ENCODE data around the gene PAX3.

PAX3 gene

DNA sequence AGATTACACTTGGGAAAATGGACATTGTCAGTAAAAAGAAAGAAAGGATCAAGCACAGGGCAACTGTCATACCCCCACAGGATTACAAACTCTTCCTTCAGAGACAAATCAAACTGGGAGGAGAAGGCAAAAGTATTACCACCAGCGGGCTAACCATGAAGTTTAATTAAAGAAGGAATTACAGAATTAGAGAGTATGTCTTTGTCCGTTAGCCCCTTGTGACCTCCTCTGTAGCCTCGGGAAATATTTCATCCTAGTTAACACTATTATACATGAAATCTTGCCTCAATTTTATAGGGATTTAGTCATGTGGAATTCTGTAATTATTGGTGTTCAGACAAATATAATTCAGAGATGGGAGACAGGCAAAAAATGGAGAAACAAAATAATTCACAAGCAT lies 60.7 kb downstream of the PAX3 start:
- TF ChIP-seq, protein P1, sequence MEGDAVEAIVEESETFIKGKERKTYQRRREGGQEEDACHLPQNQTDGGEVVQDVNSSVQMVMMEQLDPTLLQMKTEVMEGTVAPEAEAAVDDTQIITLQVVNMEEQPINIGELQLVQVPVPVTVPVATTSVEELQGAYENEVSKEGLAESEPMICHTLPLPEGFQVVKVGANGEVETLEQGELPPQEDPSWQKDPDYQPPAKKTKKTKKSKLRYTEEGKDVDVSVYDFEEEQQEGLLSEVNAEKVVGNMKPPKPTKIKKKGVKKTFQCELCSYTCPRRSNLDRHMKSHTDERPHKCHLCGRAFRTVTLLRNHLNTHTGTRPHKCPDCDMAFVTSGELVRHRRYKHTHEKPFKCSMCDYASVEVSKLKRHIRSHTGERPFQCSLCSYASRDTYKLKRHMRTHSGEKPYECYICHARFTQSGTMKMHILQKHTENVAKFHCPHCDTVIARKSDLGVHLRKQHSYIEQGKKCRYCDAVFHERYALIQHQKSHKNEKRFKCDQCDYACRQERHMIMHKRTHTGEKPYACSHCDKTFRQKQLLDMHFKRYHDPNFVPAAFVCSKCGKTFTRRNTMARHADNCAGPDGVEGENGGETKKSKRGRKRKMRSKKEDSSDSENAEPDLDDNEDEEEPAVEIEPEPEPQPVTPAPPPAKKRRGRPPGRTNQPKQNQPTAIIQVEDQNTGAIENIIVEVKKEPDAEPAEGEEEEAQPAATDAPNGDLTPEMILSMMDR (IDR thresholded peaks at IDR 0.05; ENCODE audit: low read depth, low read length): no peak
- H3K79me2 ChIP-seq (ENCODE audit: low read length): no peaks in the 10 kb centered on the region
- H3K27ac ChIP-seq (ENCODE audit: low read length): no peak overlapping the region
- H3K9ac ChIP-seq (ENCODE audit: low read length): no peak overlapping the region
- H3K36me3 ChIP-seq (replicated peaks; ENCODE audit: low read depth, low read length): no peaks in the 10 kb centered on the region
- H3K4me1 ChIP-seq (ENCODE audit: low read length): no peaks in the 10 kb centered on the region
- no peak overlapping the region for H2AFZ ChIP-seq (ENCODE audit: low read depth, low read length)
- H4K20me1 ChIP-seq (ENCODE audit: insufficient read depth, low read length): no peaks in the 10 kb centered on the region
- no peaks in the 10 kb centered on the region for H3K9me3 ChIP-seq (ENCODE audit: insufficient read depth, low read length)
- no peak overlapping the region for H3K4me2 ChIP-seq (ENCODE audit: low read length)
- H3K4me3 ChIP-seq (ENCODE audit: low read length): no peak overlapping the region
- H3K27me3 ChIP-seq (ENCODE audit: low read depth, low read length): peaks cover 17% of the 10 kb centered on the region

DNA sequence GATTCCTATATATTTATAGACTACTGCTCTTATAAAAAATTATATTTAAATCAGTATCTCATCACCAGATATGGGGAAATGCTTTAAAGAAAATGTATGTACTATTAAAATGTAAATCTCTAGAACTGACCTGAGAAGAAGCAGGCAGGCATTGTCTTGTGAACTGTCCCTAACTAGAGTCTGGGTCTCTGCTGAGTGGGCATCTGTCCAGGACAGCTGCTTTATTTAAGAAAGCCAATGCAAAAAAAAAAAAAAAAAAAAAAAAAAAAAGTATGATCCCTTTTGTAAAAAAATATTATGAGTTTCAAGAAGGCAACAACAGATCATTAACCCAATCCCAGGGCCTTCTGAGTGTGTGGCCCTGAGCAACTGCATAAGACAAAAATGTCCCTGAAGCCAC lies 66.0 kb downstream of the PAX3 start:
- no peaks in the 10 kb centered on the region for H4K20me1 ChIP-seq (ENCODE audit: insufficient read depth, low read length)
- H3K4me3 ChIP-seq (ENCODE audit: low read length): no peak overlapping the region
- no peaks in the 10 kb centered on the region for H3K9me3 ChIP-seq (ENCODE audit: insufficient read depth, low read length)
- H3K27ac ChIP-seq (ENCODE audit: low read length): no peak overlapping the region
- H3K27me3 ChIP-seq (ENCODE audit: low read depth, low read length): peaks cover 4% of the 10 kb centered on the region; the same call in 1 of the 2 replicates
- no peak overlapping the region for H3K4me2 ChIP-seq (ENCODE audit: low read length)
- no peak overlapping the region for H3K9ac ChIP-seq (ENCODE audit: low read length)
- no peak overlapping the region for H2AFZ ChIP-seq (ENCODE audit: low read depth, low read length)
- H3K36me3 ChIP-seq (replicated peaks; ENCODE audit: low read depth, low read length): no peaks in the 10 kb centered on the region
- no peaks in the 10 kb centered on the region for H3K4me1 ChIP-seq (ENCODE audit: low read length)
- no peaks in the 10 kb centered on the region for H3K79me2 ChIP-seq (ENCODE audit: low read length)
- TF ChIP-seq, protein P1 (IDR thresholded peaks at IDR 0.05; ENCODE audit: low read depth, low read length): no peak
- TF ChIP-seq EZH2phosphoT487 (IDR thresholded peaks at IDR 0.05; ENCODE audit: low read depth): no peak

DNA sequence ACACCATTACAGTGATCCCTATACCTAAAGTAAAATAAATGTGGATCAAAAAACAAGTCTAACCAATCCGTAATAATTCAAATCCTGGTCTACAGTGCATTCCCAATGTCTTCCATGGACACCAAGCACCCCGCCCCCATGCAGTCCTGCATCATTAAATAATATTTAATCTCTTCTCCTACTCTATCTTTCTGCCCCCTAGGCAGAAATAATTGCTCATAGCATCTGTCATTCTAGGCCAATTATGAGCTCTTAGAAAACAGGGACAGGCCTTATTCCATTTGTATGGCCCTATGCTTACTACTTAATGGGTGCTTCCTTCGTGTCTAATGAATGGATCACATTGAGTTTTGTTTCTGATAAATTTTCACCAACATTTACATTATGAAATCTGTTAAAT lies 66.4 kb downstream of the PAX3 start:
- Histone ChIP-seq H3K4me3 (ENCODE audit: low read length) (no peak overlapping the region), H3K27me3 (ENCODE audit: low read depth, low read length) (peaks cover 4% of the 10 kb centered on the region; the same call in 1 of the 2 replicates), H2AFZ (ENCODE audit: low read depth, low read length) (no peak overlapping the region), H3K4me2 (ENCODE audit: low read length) (no peak overlapping the region), H3K27ac (ENCODE audit: low read length) (no peak overlapping the region), H3K79me2 (ENCODE audit: low read length) (no peaks in the 10 kb centered on the region), H3K9ac (ENCODE audit: low read length) (no peak overlapping the region), H3K36me3 (replicated peaks; ENCODE audit: low read depth, low read length) (no peaks in the 10 kb centered on the region), H3K4me1 (ENCODE audit: low read length) (no peaks in the 10 kb centered on the region), H3K9me3 (ENCODE audit: insufficient read depth, low read length) (no peaks in the 10 kb centered on the region), H4K20me1 (ENCODE audit: insufficient read depth, low read length) (no peaks in the 10 kb centered on the region)
- TF ChIP-seq, protein P1 (IDR thresholded peaks at IDR 0.05; ENCODE audit: low read depth, low read length): no peak
- no peak for TF ChIP-seq EZH2phosphoT487 (IDR thresholded peaks at IDR 0.05; ENCODE audit: low read depth)

DNA sequence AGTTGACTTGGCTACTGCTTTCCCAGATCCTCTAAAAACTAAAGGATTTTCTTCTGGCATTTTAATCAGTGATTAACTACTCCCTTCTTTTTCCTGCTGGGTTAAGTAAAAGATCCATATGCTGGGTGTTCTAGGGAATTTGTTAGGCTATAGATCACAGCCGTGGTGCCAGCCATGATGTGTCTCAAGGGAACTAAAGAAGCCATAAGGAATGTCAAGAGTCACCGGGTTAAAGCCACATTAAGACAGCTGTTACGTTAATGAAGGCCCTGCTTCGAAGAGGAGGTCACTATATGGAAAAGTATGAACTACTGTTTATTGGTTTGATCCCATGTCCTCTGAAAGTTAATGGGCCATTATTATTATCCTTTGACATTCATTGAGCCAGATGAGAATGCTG lies 70.7 kb downstream of the PAX3 start:
- Histone ChIP-seq H3K79me2 (ENCODE audit: low read length) (no peaks in the 10 kb centered on the region), H3K36me3 (replicated peaks; ENCODE audit: low read depth, low read length) (no peaks in the 10 kb centered on the region), H3K4me1 (ENCODE audit: low read length) (no peaks in the 10 kb centered on the region), H3K9me3 (ENCODE audit: insufficient read depth, low read length) (no peaks in the 10 kb centered on the region), H3K27me3 (ENCODE audit: low read depth, low read length) (0 out of 2 replicates have a peak, but pooled peaks cover 6% of the 10 kb centered on the region), H3K4me2 (ENCODE audit: low read length) (no peak overlapping the region), H4K20me1 (ENCODE audit: insufficient read depth, low read length) (no peaks in the 10 kb centered on the region), H2AFZ (ENCODE audit: low read depth, low read length) (no peak overlapping the region), H3K9ac (ENCODE audit: low read length) (no peak overlapping the region), H3K27ac (ENCODE audit: low read length) (no peak overlapping the region), H3K4me3 (ENCODE audit: low read length) (no peak overlapping the region)
- TF ChIP-seq, protein P1 (IDR thresholded peaks at IDR 0.05; ENCODE audit: low read depth, low read length): no peak
- no peak for TF ChIP-seq EZH2phosphoT487 (IDR thresholded peaks at IDR 0.05; ENCODE audit: low read depth)

Data from OCI-LY3 (cell line).